SK-N-SH (cell line): ENCODE measurements around the gene PTPN12. TPM values are rescaled to one million over a fixed set of nuclear protein-coding genes. Genes with fewer than 3 reads are reported as not detected.

Experiments used
- CTCF ChIA-PET: fragments of 300-600, 350-600 bp; formaldehyde crosslinking; extraction: SDS; loops from one replicate; lab custom pipeline; 2021; lab: Yijun Ruan, JAX
- POLR2A ChIA-PET: fragments of 350-600 bp; sonication (Branson Sonifier 250); formaldehyde crosslinking; extraction: SDS; loops from one replicate; lab custom pipeline; 2020; ENCODE audit warnings: antibody characterized with exemption, inconsistent platforms; lab: Yijun Ruan, JAX
- DNase-seq: peaks from one replicate; pipeline ENCODE4 v3.0.0; 2012
- H2AFZ ChIP-seq: fragments of 200-600 bp; sonication (generic); 2 replicates; pipeline ENCODE4 v1.8.1; 2016; ENCODE audit warnings: antibody characterized with exemption, mild to moderate bottlenecking, low read depth
- H3F3A ChIP-seq: fragments of 200-600 bp; sonication (generic); replicated peaks from 2 replicates; pipeline ENCODE3; 2016; ENCODE audit warnings: antibody characterized with exemption, mild to moderate bottlenecking; ENCODE audit not compliant: insufficient read depth
- H3K27ac ChIP-seq, 2 experiments: fragments of 200-500 bp in 1 of 2; fragments of 200-600 bp in 1 of 2; sonication (Bioruptor generic) in 1 of 2; sonication (generic), shearing (Covaris generic) in 1 of 2; 2 replicates each; pipeline versions ENCODE4 v1.5.1 to v1.6.1; 2014 to 2016; ENCODE audit warnings: low read depth in 2 of 2, inconsistent platforms in 1 of 2, low read length in 1 of 2, mild to moderate bottlenecking in 1 of 2, mixed read lengths in 1 of 2
- H3K27me3 ChIP-seq: fragments of 200-600 bp; sonication (generic), shearing (Covaris generic); 2 replicates; pipeline ENCODE4 v1.6.1; 2016; ENCODE audit warnings: mixed run types; ENCODE audit not compliant: insufficient read depth
- H3K36me3 ChIP-seq, 2 experiments: fragments of 200-500 bp in 1 of 2; fragments of 200-600 bp in 1 of 2; sonication (Bioruptor generic) in 1 of 2; sonication (generic) in 1 of 2; replicated peaks in 1 of 2; 2 replicates each; pipeline versions ENCODE3 to v1.5.1; 2014 to 2016; ENCODE audit warnings: low read length in 1 of 2, mild to moderate bottlenecking in 1 of 2; ENCODE audit not compliant: insufficient read depth in 2 of 2, control insufficient read depth in 1 of 2
- H3K4me1 ChIP-seq, 2 experiments: fragments of 200-500 bp in 1 of 2; fragments of 200-600 bp in 1 of 2; sonication (Bioruptor generic) in 1 of 2; sonication (generic), shearing (Covaris generic) in 1 of 2; 2 replicates each; pipeline versions ENCODE4 v1.5.1 to v1.6.1; 2014 to 2016; ENCODE audit warnings: low read depth in 1 of 2, low read length in 1 of 2, mixed run types in 1 of 2; ENCODE audit not compliant: insufficient read depth in 2 of 2, control insufficient read depth in 1 of 2
- H3K4me2 ChIP-seq: fragments of 200-600 bp; sonication (generic), shearing (Covaris generic); 2 replicates; pipeline ENCODE4 v1.6.1; 2017; ENCODE audit warnings: mixed run types
- H3K4me3 ChIP-seq, 2 experiments: fragments of 200-500 bp in 1 of 2; fragments of 200-600 bp in 1 of 2; sonication (Bioruptor generic) in 1 of 2; sonication (generic), shearing (Covaris generic) in 1 of 2; 2 replicates each; pipeline versions ENCODE4 v1.5.1 to v1.8.1; 2014 to 2016; ENCODE audit warnings: low read depth in 2 of 2, inconsistent platforms in 1 of 2, low read length in 1 of 2, mild to moderate bottlenecking in 1 of 2, mixed read lengths in 1 of 2, moderate library complexity in 1 of 2
- H3K79me2 ChIP-seq: fragments of 200-600 bp; sonication (generic); 2 replicates; pipeline ENCODE4 v1.8.1; 2017; ENCODE audit warnings: mild to moderate bottlenecking; ENCODE audit not compliant: insufficient read depth
- H3K9ac ChIP-seq: fragments of 200-600 bp; sonication (generic); 2 replicates; pipeline ENCODE4 v1.6.1; 2017; ENCODE audit warnings: mixed run types
- H3K9me2 ChIP-seq: fragments of 200-600 bp; sonication (generic); 2 replicates; pipeline ENCODE4 v1.6.1; 2017; ENCODE audit warnings: mixed run types
- H3K9me3 ChIP-seq: fragments of 200-600 bp; sonication (generic); 2 replicates; pipeline ENCODE4 v1.6.1; 2017; ENCODE audit warnings: mixed run types, mild to moderate bottlenecking, moderate library complexity
- H4K20me1 ChIP-seq: fragments of 200-600 bp; sonication (generic); 2 replicates; pipeline ENCODE4 v1.6.1; 2017; ENCODE audit warnings: mild to moderate bottlenecking, mixed run types; ENCODE audit not compliant: insufficient read depth
- CHD2 ChIP-seq: fragments of 150-350 bp; IDR thresholded peaks from 2 replicates; pipeline ENCODE4 v1.6.1; 2018; ENCODE audit warnings: low read length; ENCODE audit not compliant: partially characterized antibody
- FOSL2 ChIP-seq: IDR thresholded peaks from 2 replicates; pipeline ENCODE4 v1.4.0; 2012; ENCODE audit warnings: low read depth, mild to moderate bottlenecking, moderate library complexity, borderline replicate concordance
- FOXM1 ChIP-seq: IDR thresholded peaks from 2 replicates; pipeline ENCODE4 v1.4.0; 2012; ENCODE audit warnings: low read depth, mild to moderate bottlenecking
- GATA2 ChIP-seq: sonication (generic); formaldehyde crosslinking; IDR thresholded peaks from 2 replicates; pipeline ENCODE4 v1.5.0; 2020; ENCODE audit warnings: mild to moderate bottlenecking, missing genetic modification reagents
- NRF1 ChIP-seq: IDR thresholded peaks from 2 replicates; pipeline ENCODE4 v1.6.1; 2012; ENCODE audit warnings: low read depth, mild to moderate bottlenecking, low read length
- RAD21 ChIP-seq: IDR thresholded peaks from 2 replicates; pipeline ENCODE4 v1.6.1; 2012; ENCODE audit warnings: mild to moderate bottlenecking, low read length
- RFX5 ChIP-seq: IDR thresholded peaks from 2 replicates; pipeline ENCODE4 v1.6.1; 2012; ENCODE audit warnings: mild to moderate bottlenecking, improper control_type of control experiment, low read length
- RXRA ChIP-seq: IDR thresholded peaks from 2 replicates; pipeline ENCODE4 v1.4.0; 2012; ENCODE audit warnings: low read depth, mild to moderate bottlenecking, borderline replicate concordance
- USF2 ChIP-seq: fragments of 150-350 bp; IDR thresholded peaks from 2 replicates; pipeline ENCODE4 v1.6.1; 2017; ENCODE audit warnings: antibody characterized with exemption, low read length, low read depth, borderline replicate concordance
- polyA plus RNA-seq, 3 experiments: library from polyadenylated mRNA; depleted of rRNA; stranded (reverse); fragments of >200 nt; gene quantifications; 2 replicates each; pipeline ENCODE4 v1.2.3, GENCODE V29; 2012
- TF ChIP-seq, protein P1 (sequence below): IDR thresholded peaks from 2 replicates; pipeline ENCODE4 v1.4.0; 2012; ENCODE audit warnings: low read depth, borderline replicate concordance
- TF ChIP-seq, protein P2 (sequence below): fragments of 150-350 bp; IDR thresholded peaks from 2 replicates; pipeline ENCODE4 v1.6.1; 2016; ENCODE audit warnings: mild to moderate bottlenecking, low read depth, low read length
- TF ChIP-seq, protein P3 (sequence below): IDR thresholded peaks from 2 replicates; pipeline ENCODE4 v1.4.0; 2012; ENCODE audit warnings: low read depth
- TF ChIP-seq, protein P4 (sequence below): IDR thresholded peaks from 2 replicates; pipeline ENCODE4 v1.4.0; 2012; ENCODE audit warnings: low read depth, borderline replicate concordance
- TF ChIP-seq, protein P5 (sequence below): IDR thresholded peaks from 2 replicates; pipeline ENCODE4; 2012

The PTPN12 gene
- polyA plus RNA-seq, 1 of the 3 experiments (the other 2 are of a cell fraction): 23.3 TPM

GRCh38 chr7:77600952-77601351, 63.9 kb downstream of the PTPN12 start (continued):
- TF ChIP-seq, protein P1, sequence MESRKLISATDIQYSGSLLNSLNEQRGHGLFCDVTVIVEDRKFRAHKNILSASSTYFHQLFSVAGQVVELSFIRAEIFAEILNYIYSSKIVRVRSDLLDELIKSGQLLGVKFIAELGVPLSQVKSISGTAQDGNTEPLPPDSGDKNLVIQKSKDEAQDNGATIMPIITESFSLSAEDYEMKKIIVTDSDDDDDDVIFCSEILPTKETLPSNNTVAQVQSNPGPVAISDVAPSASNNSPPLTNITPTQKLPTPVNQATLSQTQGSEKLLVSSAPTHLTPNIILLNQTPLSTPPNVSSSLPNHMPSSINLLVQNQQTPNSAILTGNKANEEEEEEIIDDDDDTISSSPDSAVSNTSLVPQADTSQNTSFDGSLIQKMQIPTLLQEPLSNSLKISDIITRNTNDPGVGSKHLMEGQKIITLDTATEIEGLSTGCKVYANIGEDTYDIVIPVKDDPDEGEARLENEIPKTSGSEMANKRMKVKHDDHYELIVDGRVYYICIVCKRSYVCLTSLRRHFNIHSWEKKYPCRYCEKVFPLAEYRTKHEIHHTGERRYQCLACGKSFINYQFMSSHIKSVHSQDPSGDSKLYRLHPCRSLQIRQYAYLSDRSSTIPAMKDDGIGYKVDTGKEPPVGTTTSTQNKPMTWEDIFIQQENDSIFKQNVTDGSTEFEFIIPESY: no peak
- no peak for TF ChIP-seq FOXM1

DNA sequence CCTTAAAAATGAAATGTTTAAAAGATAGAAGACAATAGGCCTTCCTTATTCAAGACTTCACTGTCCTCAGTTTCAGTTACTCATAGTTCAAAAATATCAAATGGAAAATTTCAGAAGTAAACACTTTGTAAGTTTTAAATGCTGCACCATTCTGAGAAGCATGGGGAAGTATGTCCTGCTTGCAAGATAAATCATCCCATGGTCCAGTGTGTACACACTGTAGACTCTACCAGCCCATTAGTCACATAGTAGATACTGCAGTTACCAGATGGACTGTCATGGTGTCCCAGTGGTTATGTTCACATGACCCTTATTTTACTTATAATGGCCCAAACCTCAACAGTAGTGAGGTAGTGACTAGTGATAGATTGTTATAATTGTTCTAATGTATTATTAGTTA, 69.5 kb downstream of the PTPN12 start:
- TF ChIP-seq, protein P2, sequence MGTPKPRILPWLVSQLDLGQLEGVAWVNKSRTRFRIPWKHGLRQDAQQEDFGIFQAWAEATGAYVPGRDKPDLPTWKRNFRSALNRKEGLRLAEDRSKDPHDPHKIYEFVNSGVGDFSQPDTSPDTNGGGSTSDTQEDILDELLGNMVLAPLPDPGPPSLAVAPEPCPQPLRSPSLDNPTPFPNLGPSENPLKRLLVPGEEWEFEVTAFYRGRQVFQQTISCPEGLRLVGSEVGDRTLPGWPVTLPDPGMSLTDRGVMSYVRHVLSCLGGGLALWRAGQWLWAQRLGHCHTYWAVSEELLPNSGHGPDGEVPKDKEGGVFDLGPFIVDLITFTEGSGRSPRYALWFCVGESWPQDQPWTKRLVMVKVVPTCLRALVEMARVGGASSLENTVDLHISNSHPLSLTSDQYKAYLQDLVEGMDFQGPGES: no peak
- no peak for TF ChIP-seq RXRA
- TF ChIP-seq, protein P3, sequence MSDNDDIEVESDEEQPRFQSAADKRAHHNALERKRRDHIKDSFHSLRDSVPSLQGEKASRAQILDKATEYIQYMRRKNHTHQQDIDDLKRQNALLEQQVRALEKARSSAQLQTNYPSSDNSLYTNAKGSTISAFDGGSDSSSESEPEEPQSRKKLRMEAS: no peak
- no peak for TF ChIP-seq CHD2
- TF ChIP-seq, protein P4, sequence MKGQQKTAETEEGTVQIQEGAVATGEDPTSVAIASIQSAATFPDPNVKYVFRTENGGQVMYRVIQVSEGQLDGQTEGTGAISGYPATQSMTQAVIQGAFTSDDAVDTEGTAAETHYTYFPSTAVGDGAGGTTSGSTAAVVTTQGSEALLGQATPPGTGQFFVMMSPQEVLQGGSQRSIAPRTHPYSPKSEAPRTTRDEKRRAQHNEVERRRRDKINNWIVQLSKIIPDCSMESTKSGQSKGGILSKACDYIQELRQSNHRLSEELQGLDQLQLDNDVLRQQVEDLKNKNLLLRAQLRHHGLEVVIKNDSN: no peak
- TF ChIP-seq RAD21: no peak
- TF ChIP-seq, protein P5, sequence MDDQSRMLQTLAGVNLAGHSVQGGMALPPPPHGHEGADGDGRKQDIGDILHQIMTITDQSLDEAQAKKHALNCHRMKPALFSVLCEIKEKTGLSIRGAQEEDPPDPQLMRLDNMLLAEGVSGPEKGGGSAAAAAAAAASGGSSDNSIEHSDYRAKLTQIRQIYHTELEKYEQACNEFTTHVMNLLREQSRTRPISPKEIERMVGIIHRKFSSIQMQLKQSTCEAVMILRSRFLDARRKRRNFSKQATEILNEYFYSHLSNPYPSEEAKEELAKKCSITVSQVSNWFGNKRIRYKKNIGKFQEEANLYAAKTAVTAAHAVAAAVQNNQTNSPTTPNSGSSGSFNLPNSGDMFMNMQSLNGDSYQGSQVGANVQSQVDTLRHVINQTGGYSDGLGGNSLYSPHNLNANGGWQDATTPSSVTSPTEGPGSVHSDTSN: no peak
- TF ChIP-seq NRF1: no peak
- no peak for TF ChIP-seq GATA2 (CRISPR knock-in tag)
- no peak for TF ChIP-seq FOXM1
- no peak for TF ChIP-seq RFX5
- no peak for TF ChIP-seq FOSL2
- TF ChIP-seq USF2: no peak
- TF ChIP-seq, protein P1: no peak
- Histone ChIP-seq H3K9me3 (no peaks in the 10 kb centered on the region), H3K27ac (no peak overlapping the region), H3K4me2 (no peak overlapping the region), H3K9me2 (no peaks in the 10 kb centered on the region; the same call in 1 of the 2 replicates), H3K4me1 (no peaks in the 10 kb centered on the region), H3K79me2 (peaks cover 48% of the 10 kb centered on the region), H3K9ac (no peak overlapping the region), H4K20me1 (peaks cover 4% of the 10 kb centered on the region; the same call in 1 of the 2 replicates), H3K27me3 (no peaks in the 10 kb centered on the region), H3K4me3 (no peak overlapping the region), H3F3A (peaks cover 29% of the 10 kb centered on the region), H3K36me3 (peaks cover 40 to 90% of the 10 kb centered on the region in 2 experiments), H2AFZ (no peak overlapping the region)
- DNase-seq: no peak
- ChIA-PET POLR2A (no interaction called here), CTCF (no interaction called here)
